ENCODE measurements around the gene COL24A1.
A peak's percentile ranks its signal among the peaks of the same experiment; 100 is the strongest.

The COL24A1 gene

GRCh38 chr1:85991261-85991660 lies 165.3 kb downstream of the COL24A1 start:
- no peaks in the 10 kb centered on the region for H3K36me3 ChIP-seq (ENCODE audit: insufficient read depth, low read length)
- H3K27ac ChIP-seq (ENCODE audit: low read depth, low read length, poor library complexity, severe bottlenecking) = peak overlapping the region; percentile 14

GRCh38 chr1:85984636-85985035 lies 171.9 kb downstream of the COL24A1 start:
- Histone ChIP-seq H3K4me3 (ENCODE audit: low read depth, low read length, poor library complexity, severe bottlenecking) (no peak overlapping the region), H3K9ac (ENCODE audit: low read length) (no peak overlapping the region), H3K9me3 (ENCODE audit: low read length) (no peaks in the 10 kb centered on the region), H3K9me2 (ENCODE audit: low read depth, low read length) (no peaks in the 10 kb centered on the region), H4K20me1 (ENCODE audit: insufficient read depth, low read length) (no peaks in the 10 kb centered on the region), H2AFZ (ENCODE audit: low read length) (no peak overlapping the region), H3K4me1 (ENCODE audit: insufficient read depth, low read length, severe bottlenecking) (no peaks in the 10 kb centered on the region), H3K27me3 (ENCODE audit: insufficient read depth, low read length) (0 out of 2 replicates have a peak, but pooled peaks cover 5% of the 10 kb centered on the region), H3K4me2 (ENCODE audit: low read length) (no peak overlapping the region), H3F3A (ENCODE audit: insufficient read depth, low read length) (no peaks in the 10 kb centered on the region), H3K79me2 (ENCODE audit: insufficient read depth, low read length) (no peaks in the 10 kb centered on the region), H3K27ac (ENCODE audit: low read depth, low read length, poor library complexity, severe bottlenecking) (no peak overlapping the region), H3K36me3 (ENCODE audit: insufficient read depth, low read length) (no peaks in the 10 kb centered on the region)
- TF ChIP-seq CTCF (IDR thresholded peaks at IDR 0.05; ENCODE audit: low read length) = no peak
- TF ChIP-seq EZH2 (IDR thresholded peaks at IDR 0.05; ENCODE audit: borderline replicate concordance, low read length) = no peak

More at GRCh38 chr1:85991261-85991660, 165.3 kb downstream of the COL24A1 start:
- TF ChIP-seq EZH2 (IDR thresholded peaks at IDR 0.05; ENCODE audit: borderline replicate concordance, low read length) (no peak), CTCF (IDR thresholded peaks at IDR 0.05; ENCODE audit: low read length) (no peak)
- Histone ChIP-seq H3K27me3 (ENCODE audit: insufficient read depth, low read length) (no peaks in the 10 kb centered on the region), H3K9me2 (ENCODE audit: low read depth, low read length) (no peaks in the 10 kb centered on the region), H3K4me2 (ENCODE audit: low read length) (no peak overlapping the region), H2AFZ (ENCODE audit: low read length) (no peak overlapping the region), H3F3A (ENCODE audit: insufficient read depth, low read length) (no peaks in the 10 kb centered on the region), H4K20me1 (ENCODE audit: insufficient read depth, low read length) (no peaks in the 10 kb centered on the region), H3K9ac (ENCODE audit: low read length) (no peak overlapping the region), H3K4me3 (ENCODE audit: low read depth, low read length, poor library complexity, severe bottlenecking) (no peak overlapping the region), H3K79me2 (ENCODE audit: insufficient read depth, low read length) (no peaks in the 10 kb centered on the region), H3K9me3 (ENCODE audit: low read length) (no peaks in the 10 kb centered on the region), H3K4me1 (ENCODE audit: insufficient read depth, low read length, severe bottlenecking) (peaks cover 28% of the 10 kb centered on the region)

- H3K4me1 ChIP-seq (ENCODE audit: insufficient read depth, low read length, severe bottlenecking) = no peaks in the 10 kb centered on the region
- no peak overlapping the region for H3K9ac ChIP-seq (ENCODE audit: low read length)
- 0 out of 2 replicates have a peak, but pooled peaks cover 5% of the 10 kb centered on the region for H3K27me3 ChIP-seq (ENCODE audit: insufficient read depth, low read length)
- no peaks in the 10 kb centered on the region for H3K9me3 ChIP-seq (ENCODE audit: low read length)
- TF ChIP-seq CTCF (IDR thresholded peaks at IDR 0.05; ENCODE audit: low read length) (no peak), EZH2 (IDR thresholded peaks at IDR 0.05; ENCODE audit: borderline replicate concordance, low read length) (no peak)
- H3K9me2 ChIP-seq (ENCODE audit: low read depth, low read length) = no peaks in the 10 kb centered on the region
- no peak overlapping the region for H3K27ac ChIP-seq (ENCODE audit: low read depth, low read length, poor library complexity, severe bottlenecking)
- no peaks in the 10 kb centered on the region for H3K36me3 ChIP-seq (ENCODE audit: insufficient read depth, low read length)
- no peak overlapping the region for H2AFZ ChIP-seq (ENCODE audit: low read length)
- H3K4me3 ChIP-seq (ENCODE audit: low read depth, low read length, poor library complexity, severe bottlenecking) = no peak overlapping the region
- no peaks in the 10 kb centered on the region for H4K20me1 ChIP-seq (ENCODE audit: insufficient read depth, low read length)
- H3F3A ChIP-seq (ENCODE audit: insufficient read depth, low read length) = no peaks in the 10 kb centered on the region
- no peaks in the 10 kb centered on the region for H3K79me2 ChIP-seq (ENCODE audit: insufficient read depth, low read length)
- no peak overlapping the region for H3K4me2 ChIP-seq (ENCODE audit: low read length)
Observed at GRCh38 chr1:85983316-85983715, 173.3 kb downstream of the COL24A1 start.

All from OCI-LY1 (cell line).